K562 (cell line): ENCODE measurements around the gene INPP5D. TPM values are rescaled to one million over a fixed set of nuclear protein-coding genes. Genes with fewer than 3 reads are reported as not detected.
A peak's percentile ranks its signal among the peaks of the same experiment; 100 is the strongest.

Source experiments
- AFF1 ChIP-seq, 2 experiments: fragments of 450-650 bp; IDR thresholded peaks; 2 replicates each; pipeline ENCODE4 v1.6.1; 2018; ENCODE audit warnings: mild to moderate bottlenecking in 2 of 2, low read depth in 1 of 2; ENCODE audit not compliant: partially characterized antibody in 2 of 2
- ARID2 ChIP-seq: fragments of 450-650 bp; IDR thresholded peaks from 2 replicates; pipeline ENCODE4 v1.6.1; 2017; ENCODE audit warnings: antibody characterized with exemption, mild to moderate bottlenecking
- CAMTA2 ChIP-seq: fragments of 250-450 bp; sonication (Bioruptor Pico); conservative IDR thresholded peaks from 2 replicates; pipeline ENCODE4 v1.5.1; 2022
- ELF1 ChIP-seq: fragments of 200-800 bp; sonication (Bioruptor generic); IDR thresholded peaks from 2 replicates; pipeline ENCODE4 v1.6.1; 2016; ENCODE audit warnings: missing genetic modification characterization, missing compliant biosample characterization
- FOXJ2 ChIP-seq: fragments of 200-800 bp; sonication (Bioruptor generic); IDR thresholded peaks from 2 replicates; pipeline ENCODE4 v1.6.1; 2016; ENCODE audit warnings: missing genetic modification characterization, missing compliant biosample characterization
- HLTF ChIP-seq: fragments of 450-650 bp; IDR thresholded peaks from 2 replicates; pipeline ENCODE4 v1.6.1; 2016
- KHSRP ChIP-seq: fragments of 450-650 bp; IDR thresholded peaks from 2 replicates; pipeline ENCODE4 v1.6.1; 2017
- KLF6 ChIP-seq: fragments of 250-450 bp; sonication (Bioruptor Pico); IDR thresholded peaks from 2 replicates; pipeline ENCODE4 v1.4.0; 2020; ENCODE audit warnings: mild to moderate bottlenecking, moderate library complexity, borderline replicate concordance
- MIER1 ChIP-seq: fragments of 450-650 bp; IDR thresholded peaks from 2 replicates; pipeline ENCODE4 v1.6.1; 2016; ENCODE audit warnings: antibody characterized with exemption, mild to moderate bottlenecking, low read depth
- THRB ChIP-seq: fragments of 450-650 bp; formaldehyde crosslinking; conservative IDR thresholded peaks from 2 replicates; pipeline ENCODE4 v1.4.0; 2022; ENCODE audit warnings: mild to moderate bottlenecking, missing genetic modification characterization
- ZKSCAN3 ChIP-seq: fragments of 250-450 bp; sonication (Bioruptor Pico); IDR thresholded peaks from 2 replicates; pipeline ENCODE4 v1.4.0; 2020
- ZNF57 ChIP-seq: fragments of 450-650 bp; formaldehyde crosslinking; IDR thresholded peaks from 2 replicates; pipeline ENCODE4 v1.4.0; 2020; ENCODE audit warnings: mild to moderate bottlenecking, moderate library complexity
- ZNF778 ChIP-seq: fragments of 450-650 bp; formaldehyde crosslinking; IDR thresholded peaks from 2 replicates; pipeline ENCODE4 v1.4.0; 2020; ENCODE audit warnings: mild to moderate bottlenecking, moderate library complexity
- polyA plus RNA-seq, 8 experiments: library from polyadenylated mRNA; depleted of rRNA in 4 of 8; stranded (reverse) in 5 of 8; unstranded in 3 of 8; fragments of >200 nt; fragmentation: Nextera tagmentation in 2 of 8; fragmentation: Illumina TruSeq in 1 of 8; extraction: Ambion mirVana in 2 of 8; extraction: Trizol in 1 of 8; gene quantifications; 2 replicates each; pipeline versions ENCODE4 v1.2.1 to v1.2.3, GENCODE V29; 2011 to 2014; ENCODE audit warnings: inconsistent platforms in 1 of 8, missing spikeins in 1 of 8
- total RNA-seq, 7 experiments: library from RNA; depleted of rRNA in 6 of 7; stranded (reverse); fragments of >200 nt in 6 of 7; fragmentation: Illumina TruSeq in 2 of 7; extraction: Trizol in 2 of 7; gene quantifications; 2 replicates each; pipeline versions ENCODE4 v1.2.1 to v1.2.3, GENCODE V29; 2011 to 2021; ENCODE audit warnings: low replicate concordance in 1 of 7
- TF ChIP-seq, protein P1 (sequence below), 3 experiments: fragments of 200-800 bp in 1 of 3; fragments of 250-450 bp in 1 of 3; fragments of 450-650 bp in 1 of 3; sonication (Bioruptor Pico) in 1 of 3; sonication (Bioruptor generic) in 1 of 3; formaldehyde crosslinking in 1 of 3; IDR thresholded peaks; 2 replicates each; pipeline versions ENCODE4 v1.6.1 to v1.8.0; 2016 to 2022; ENCODE audit warnings: mild to moderate bottlenecking in 2 of 3, missing genetic modification characterization in 2 of 3, missing compliant biosample characterization in 1 of 3, moderate library complexity in 1 of 3
- TF ChIP-seq, protein P2 (sequence below): fragments of 450-650 bp; formaldehyde crosslinking; IDR thresholded peaks from 2 replicates; pipeline ENCODE4 v1.4.0; 2020; ENCODE audit warnings: mild to moderate bottlenecking, mixed read lengths
- TF ChIP-seq, protein P3 (sequence below): fragments of 250-450 bp; sonication (Bioruptor Pico); IDR thresholded peaks from 2 replicates; pipeline ENCODE4 v1.8.0; 2021; ENCODE audit warnings: mild to moderate bottlenecking, moderate library complexity

INPP5D gene
- total and polyA plus RNA-seq, 9 of the 15 experiments (the other 6 are each of a cell fraction or from before 2014, with no cell fraction given) = 0.55 to 6.2 (median 2.2) TPM

GRCh38 chr2:233179848-233180366, 119.8 kb downstream of the INPP5D start (continued):
- no peak for TF ChIP-seq ZNF57 (CRISPR knock-in tag)
- TF ChIP-seq AFF1 (IDR thresholded peaks at IDR 0.05; ENCODE audit: low read depth in 1 of 2, partially characterized antibody in 2 of 2) = no peak
- no peak for TF ChIP-seq MIER1
- no peak for TF ChIP-seq CAMTA2 (CRISPR knock-in tag)
- TF ChIP-seq THRB = no peak
- TF ChIP-seq KLF6 (CRISPR knock-in tag) = no peak
- no peak for TF ChIP-seq KHSRP
- TF ChIP-seq FOXJ2 (tag) = 0 out of 2 replicates have a peak, but pooled peaks have one; percentile 17
- TF ChIP-seq ZKSCAN3 (CRISPR knock-in tag) = no peak
- no peak for TF ChIP-seq HLTF
- no peak for TF ChIP-seq ELF1 (tag)
- no peak for TF ChIP-seq ZNF778 (CRISPR knock-in tag)
- TF ChIP-seq, protein P1, sequence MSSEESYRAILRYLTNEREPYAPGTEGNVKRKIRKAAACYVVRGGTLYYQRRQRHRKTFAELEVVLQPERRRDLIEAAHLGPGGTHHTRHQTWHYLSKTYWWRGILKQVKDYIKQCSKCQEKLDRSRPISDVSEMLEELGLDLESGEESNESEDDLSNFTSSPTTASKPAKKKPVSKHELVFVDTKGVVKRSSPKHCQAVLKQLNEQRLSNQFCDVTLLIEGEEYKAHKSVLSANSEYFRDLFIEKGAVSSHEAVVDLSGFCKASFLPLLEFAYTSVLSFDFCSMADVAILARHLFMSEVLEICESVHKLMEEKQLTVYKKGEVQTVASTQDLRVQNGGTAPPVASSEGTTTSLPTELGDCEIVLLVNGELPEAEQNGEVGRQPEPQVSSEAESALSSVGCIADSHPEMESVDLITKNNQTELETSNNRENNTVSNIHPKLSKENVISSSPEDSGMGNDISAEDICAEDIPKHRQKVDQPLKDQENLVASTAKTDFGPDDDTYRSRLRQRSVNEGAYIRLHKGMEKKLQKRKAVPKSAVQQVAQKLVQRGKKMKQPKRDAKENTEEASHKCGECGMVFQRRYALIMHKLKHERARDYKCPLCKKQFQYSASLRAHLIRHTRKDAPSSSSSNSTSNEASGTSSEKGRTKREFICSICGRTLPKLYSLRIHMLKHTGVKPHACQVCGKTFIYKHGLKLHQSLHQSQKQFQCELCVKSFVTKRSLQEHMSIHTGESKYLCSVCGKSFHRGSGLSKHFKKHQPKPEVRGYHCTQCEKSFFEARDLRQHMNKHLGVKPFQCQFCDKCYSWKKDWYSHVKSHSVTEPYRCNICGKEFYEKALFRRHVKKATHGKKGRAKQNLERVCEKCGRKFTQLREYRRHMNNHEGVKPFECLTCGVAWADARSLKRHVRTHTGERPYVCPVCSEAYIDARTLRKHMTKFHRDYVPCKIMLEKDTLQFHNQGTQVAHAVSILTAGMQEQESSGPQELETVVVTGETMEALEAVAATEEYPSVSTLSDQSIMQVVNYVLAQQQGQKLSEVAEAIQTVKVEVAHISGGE (CRISPR knock-in tag; IDR thresholded peaks at IDR 0.05) = no peak
- TF ChIP-seq ARID2 = no peak
- TF ChIP-seq, protein P2, sequence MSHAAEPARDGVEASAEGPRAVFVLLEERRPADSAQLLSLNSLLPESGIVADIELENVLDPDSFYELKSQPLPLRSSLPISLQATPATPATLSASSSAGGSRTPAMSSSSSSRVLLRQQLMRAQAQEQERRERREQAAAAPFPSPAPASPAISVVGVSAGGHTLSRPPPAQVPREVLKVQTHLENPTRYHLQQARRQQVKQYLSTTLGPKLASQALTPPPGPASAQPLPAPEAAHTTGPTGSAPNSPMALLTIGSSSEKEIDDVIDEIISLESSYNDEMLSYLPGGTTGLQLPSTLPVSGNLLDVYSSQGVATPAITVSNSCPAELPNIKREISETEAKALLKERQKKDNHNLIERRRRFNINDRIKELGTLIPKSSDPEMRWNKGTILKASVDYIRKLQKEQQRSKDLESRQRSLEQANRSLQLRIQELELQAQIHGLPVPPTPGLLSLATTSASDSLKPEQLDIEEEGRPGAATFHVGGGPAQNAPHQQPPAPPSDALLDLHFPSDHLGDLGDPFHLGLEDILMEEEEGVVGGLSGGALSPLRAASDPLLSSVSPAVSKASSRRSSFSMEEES (CRISPR knock-in tag) = peak; percentile 98
- TF ChIP-seq, protein P3, sequence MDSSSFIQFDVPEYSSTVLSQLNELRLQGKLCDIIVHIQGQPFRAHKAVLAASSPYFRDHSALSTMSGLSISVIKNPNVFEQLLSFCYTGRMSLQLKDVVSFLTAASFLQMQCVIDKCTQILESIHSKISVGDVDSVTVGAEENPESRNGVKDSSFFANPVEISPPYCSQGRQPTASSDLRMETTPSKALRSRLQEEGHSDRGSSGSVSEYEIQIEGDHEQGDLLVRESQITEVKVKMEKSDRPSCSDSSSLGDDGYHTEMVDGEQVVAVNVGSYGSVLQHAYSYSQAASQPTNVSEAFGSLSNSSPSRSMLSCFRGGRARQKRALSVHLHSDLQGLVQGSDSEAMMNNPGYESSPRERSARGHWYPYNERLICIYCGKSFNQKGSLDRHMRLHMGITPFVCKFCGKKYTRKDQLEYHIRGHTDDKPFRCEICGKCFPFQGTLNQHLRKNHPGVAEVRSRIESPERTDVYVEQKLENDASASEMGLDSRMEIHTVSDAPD (CRISPR knock-in tag) = no peak
